Naive thymus-derived CD4-positive, alpha-beta T cell (primary cell): ENCODE data around the gene STPG1. TPM values are rescaled to one million over a fixed set of nuclear protein-coding genes. Genes with fewer than 3 reads are reported as not detected.

ENCODE experiments used
- ATAC-seq: fragments of 150-1000 bp; cut with Tn5 transposase; 2 replicates; pipeline ENCODE4 v1.10.0; 2021; ENCODE audit warnings: mild to moderate bottlenecking, moderate library complexity
- CTCF ChIA-PET: fragments of 350-600 bp; sonication (Branson Sonifier 250); formaldehyde crosslinking; loops from one replicate; lab custom pipeline; 2021; ENCODE audit warnings: antibody characterized with exemption; lab: Charles Lee
- POLR2A ChIA-PET: fragments of 350-600 bp; sonication (Branson Sonifier 250); formaldehyde crosslinking; loops from one replicate; lab custom pipeline; 2021; ENCODE audit warnings: antibody characterized with exemption, inconsistent platforms; lab: Charles Lee
- DNase-seq, 9 donors: peaks; one replicate each; pipeline versions ENCODE4 v3.0.0 to v3.0.0-alpha.2; 2020 to 2022; ENCODE audit warnings: mixed read lengths in 1 of 9
- H3K27ac ChIP-seq: one replicate; pipeline ENCODE4 v1.7.0; 2013; ENCODE audit warnings: mild to moderate bottlenecking, low read depth, low read length, moderate library complexity
- H3K27me3 ChIP-seq, 2 donors: one replicate each; pipeline ENCODE4 v1.7.0; 2013; ENCODE audit warnings: low read length in 2 of 2, mild to moderate bottlenecking in 2 of 2, moderate library complexity in 2 of 2; ENCODE audit not compliant: control insufficient read depth in 2 of 2, insufficient read depth in 2 of 2
- H3K36me3 ChIP-seq, 3 experiments: 1 replicate in 2 of 3; 2 replicates in 1 of 3; pipeline ENCODE4 v1.7.0; 2013; ENCODE audit warnings: low read length in 3 of 3, mild to moderate bottlenecking in 3 of 3, moderate library complexity in 1 of 3; ENCODE audit not compliant: insufficient read depth in 3 of 3, control insufficient read depth in 2 of 3
- H3K4me1 ChIP-seq, 2 donors: one replicate each; pipeline ENCODE4 v1.7.0; 2013; ENCODE audit warnings: low read length in 2 of 2, mild to moderate bottlenecking in 2 of 2, moderate library complexity in 1 of 2; ENCODE audit not compliant: control insufficient read depth in 2 of 2, insufficient read depth in 2 of 2
- H3K4me3 ChIP-seq: 2 replicates; pipeline ENCODE4 v1.7.0; 2013; ENCODE audit warnings: mild to moderate bottlenecking, low read length
- H3K9me3 ChIP-seq, 3 experiments: 1 replicate in 2 of 3; 2 replicates in 1 of 3; pipeline ENCODE4 v1.7.0; 2013; ENCODE audit warnings: low read length in 3 of 3; ENCODE audit not compliant: control insufficient read depth in 2 of 3
- H3K27ac Mint-ChIP-seq, 9 donors: one replicate each; pipeline ENCODE4 v1.8.0; 2020 to 2022; ENCODE audit warnings: mixed read lengths in 9 of 9, mild to moderate bottlenecking in 8 of 9, moderate library complexity in 5 of 9, inconsistent platforms in 2 of 9
- H3K27me3 Mint-ChIP-seq, 5 donors: one replicate each; pipeline ENCODE4 v1.8.0; 2021 to 2022; ENCODE audit warnings: mixed read lengths in 5 of 5, mild to moderate bottlenecking in 1 of 5
- H3K36me3 Mint-ChIP-seq, 5 donors: one replicate each; pipeline ENCODE4 v1.8.0; 2020 to 2022; ENCODE audit warnings: mixed read lengths in 5 of 5, mild to moderate bottlenecking in 3 of 5, inconsistent platforms in 1 of 5
- H3K4me1 Mint-ChIP-seq, 7 donors: one replicate each; pipeline ENCODE4 v1.8.0; 2020 to 2022; ENCODE audit warnings: mixed read lengths in 7 of 7, mild to moderate bottlenecking in 3 of 7, inconsistent platforms in 1 of 7
- H3K4me3 Mint-ChIP-seq, 10 donors: one replicate each; pipeline ENCODE4 v1.8.0; 2020 to 2022; ENCODE audit warnings: mild to moderate bottlenecking in 10 of 10, mixed read lengths in 10 of 10, moderate library complexity in 6 of 10, inconsistent platforms in 2 of 10
- H3K9me3 Mint-ChIP-seq, 11 donors: one replicate each; pipeline ENCODE4 v1.8.0; 2020 to 2022; ENCODE audit warnings: mixed read lengths in 11 of 11, mild to moderate bottlenecking in 4 of 11, inconsistent platforms in 1 of 11, moderate library complexity in 1 of 11
- intact Hi-C, 2 donors: fragments of 100-400 bp; cut with micrococcal nuclease; formaldehyde crosslinking; loops; one replicate each; pipeline ENCODE4 v1.15.1; 2023
- polyA plus RNA-seq, 2 donors: library from polyadenylated mRNA; unstranded; fragments of 300-500 nt; fragmentation: Illumina TruSeq; gene quantifications; one replicate each; pipeline ENCODE4 v1.2.3, GENCODE V29; 2021
- total RNA-seq, 6 experiments: library from RNA in 5 of 6; stranded (reverse) in 5 of 6; gene quantifications; 1 replicate in 5 of 6; 2 replicates in 1 of 6; pipeline ENCODE4 v1.2.3 and lab custom pipeline; 2021 to 2026

The STPG1 gene
- total and polyA plus RNA-seq, 7 experiments from 2014 or later = 3.1 to 10.1 (median 5.3) TPM

DNA sequence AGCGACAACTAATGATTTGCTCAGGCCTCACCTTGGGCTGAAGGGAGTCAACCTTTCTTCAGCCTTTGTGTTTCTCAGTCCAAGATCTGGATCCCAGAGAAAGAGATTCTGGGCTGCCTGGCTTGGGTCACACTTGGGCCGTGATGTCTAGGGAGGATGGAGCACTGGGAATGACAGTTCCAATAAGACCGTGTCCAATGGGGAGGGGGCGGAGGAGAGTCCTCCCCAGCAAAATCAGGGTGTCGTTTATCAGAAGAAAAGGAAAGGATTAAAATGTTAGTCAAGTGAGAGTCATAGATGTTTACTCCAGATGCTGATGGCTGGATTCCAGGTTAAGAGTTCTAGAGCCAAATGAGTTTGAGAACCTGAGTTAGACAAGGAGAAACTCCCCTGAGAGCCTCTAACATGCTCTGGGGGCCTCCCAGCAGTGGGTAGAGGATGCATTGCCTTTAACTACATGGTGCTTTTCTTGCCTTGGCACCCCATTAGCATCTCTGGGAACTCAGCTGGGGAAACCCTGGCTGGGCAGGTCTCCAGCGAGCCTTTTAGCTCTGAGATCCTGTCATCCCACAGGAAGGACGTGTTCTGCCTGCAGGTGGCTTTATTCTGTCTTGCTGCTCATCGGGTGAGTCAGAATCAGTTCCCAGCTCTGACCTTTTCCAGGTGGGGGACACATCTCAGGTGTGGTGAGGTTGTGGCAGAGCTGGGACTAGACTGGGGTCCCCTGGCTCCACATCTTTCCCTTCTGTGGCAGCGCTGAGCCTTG lies 24.2 kb upstream of the STPG1 start:
- no peak overlapping the region for H3K4me3 ChIP-seq
- peaks cover 13 to 70% (median 51%) of the 10 kb centered on the region in 7 donors for H3K4me1 Mint-ChIP-seq
- peaks cover 0 to 7% of the 10 kb centered on the region in 2 donors for H3K4me1 ChIP-seq
- H3K27ac Mint-ChIP-seq = peak overlapping the region in 5 of 9 donors; percentile 15 to 75 (median 58)
- no peak overlapping the region for H3K4me3 Mint-ChIP-seq
- H3K27ac ChIP-seq = no peak overlapping the region
- no peaks in the 10 kb centered on the region for H3K27me3 ChIP-seq
- peaks cover 11 to 61% (median 22%) of the 10 kb centered on the region in 5 donors for H3K36me3 Mint-ChIP-seq
- intact Hi-C loops = no loop called here
- DNase-seq (no peak), ATAC-seq (no peak)
- peaks cover 0 to 60% (median 9%) of the 10 kb centered on the region in 3 experiments for H3K36me3 ChIP-seq
- ChIA-PET POLR2A (interaction anchor here (0.9 kb wide), 1 partner anchor 65 kb away, joined by 3 read pairs; no protein-coding TSS in a partner anchor), CTCF (no interaction called here)
- H3K27me3 Mint-ChIP-seq = no peaks in the 10 kb centered on the region
- no peaks in the 10 kb centered on the region for H3K9me3 ChIP-seq
- no peaks in the 10 kb centered on the region for H3K9me3 Mint-ChIP-seq

DNA sequence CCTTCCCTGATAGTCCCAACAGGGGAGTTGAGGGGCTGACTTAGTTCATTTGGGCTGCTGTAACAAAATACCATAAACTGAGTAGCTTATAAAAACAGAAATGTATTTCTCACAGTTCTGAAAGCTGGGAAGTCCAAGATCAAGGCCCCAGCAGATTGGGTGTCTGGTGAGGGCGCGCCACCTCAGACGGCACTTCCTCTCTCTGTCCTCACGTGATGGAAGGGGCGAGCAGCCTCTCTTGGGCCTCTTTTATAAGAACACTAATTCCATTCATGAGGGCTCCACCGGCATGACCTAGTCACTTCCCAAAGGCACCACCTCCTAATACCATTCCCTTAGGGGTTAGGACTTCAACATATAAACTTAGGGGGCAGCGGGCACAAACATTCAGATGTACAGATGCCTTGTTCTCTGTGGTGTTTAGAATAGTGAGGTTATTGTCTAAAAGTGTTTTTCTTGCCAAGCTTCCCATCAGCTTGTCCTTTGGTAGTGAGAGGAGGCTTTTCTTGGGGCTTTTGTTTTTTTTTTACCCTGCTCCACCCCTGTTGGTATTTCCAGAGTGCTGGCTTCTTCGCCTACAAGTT lies 22.3 kb upstream of the STPG1 start:
- Histone ChIP-seq H3K9me3 (no peaks in the 10 kb centered on the region), H3K36me3 (peaks cover 0 to 47% (median 9%) of the 10 kb centered on the region in 3 experiments), H3K27ac (no peak overlapping the region), H3K4me3 (no peak overlapping the region), H3K4me1 (peaks cover 0 to 7% of the 10 kb centered on the region in 2 donors), H3K27me3 (no peaks in the 10 kb centered on the region)
- Mint-ChIP-seq H3K4me3 (peak overlapping the region in 2 of 10 donors; percentile 29 to 40), H3K9me3 (no peaks in the 10 kb centered on the region), H3K27ac (peak overlapping the region in 5 of 9 donors; percentile 2 to 85 (median 46)), H3K4me1 (peaks cover 16 to 75% (median 56%) of the 10 kb centered on the region in 7 donors), H3K36me3 (peaks cover 5 to 48% (median 20%) of the 10 kb centered on the region in 5 donors), H3K27me3 (no peaks in the 10 kb centered on the region)
- ATAC-seq (no peak), DNase-seq (peak in 1 of 9 donors; percentile 14)
- ChIA-PET CTCF (interaction anchor here (0.9 to 1.0 kb wide), 3 partner anchors 43 to 151 kb away, joined by 3 to 4 read pairs (median 3); no protein-coding TSS in a partner anchor), POLR2A (interaction anchor here (1.2 kb wide), 1 partner anchor 16 kb away, joined by 3 read pairs; no protein-coding TSS in a partner anchor)
- intact Hi-C loops = no loop called here

DNA sequence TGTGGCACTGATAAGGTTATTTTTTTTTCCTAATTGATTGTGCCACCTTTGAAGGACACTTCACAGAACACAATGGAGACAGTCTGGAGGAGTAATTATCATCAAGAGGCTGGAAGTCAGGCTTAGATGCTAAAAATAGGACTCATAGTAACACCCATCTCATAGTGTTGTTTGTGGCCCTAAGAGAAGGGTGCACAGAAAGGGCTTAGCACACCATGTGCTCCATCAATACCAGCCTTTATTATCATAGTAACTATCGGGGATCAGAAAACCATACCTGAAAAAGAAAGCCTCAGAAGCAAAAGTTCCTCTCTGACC lies 13.9 kb upstream of the STPG1 start:
- Histone ChIP-seq H3K36me3 (peaks cover 1 to 60% (median 5%) of the 10 kb centered on the region in 3 experiments), H3K27me3 (no peaks in the 10 kb centered on the region), H3K27ac (no peak overlapping the region), H3K4me3 (no peak overlapping the region), H3K9me3 (no peaks in the 10 kb centered on the region), H3K4me1 (peaks cover 0 to 7% of the 10 kb centered on the region in 2 donors)
- intact Hi-C loops = no loop called here
- Mint-ChIP-seq H3K27ac (peak overlapping the region in 2 of 9 donors; percentile 56 to 78), H3K4me1 (peaks cover 29 to 90% (median 81%) of the 10 kb centered on the region in 7 donors), H3K36me3 (peaks cover 10 to 60% (median 34%) of the 10 kb centered on the region in 5 donors), H3K9me3 (no peaks in the 10 kb centered on the region), H3K4me3 (peak overlapping the region in 4 of 10 donors; percentile 24 to 37 (median 27)), H3K27me3 (no peaks in the 10 kb centered on the region)
- POLR2A ChIA-PET = no interaction called here
- no peak for DNase-seq
- CTCF ChIA-PET = no interaction called here
- no peak for ATAC-seq

DNA sequence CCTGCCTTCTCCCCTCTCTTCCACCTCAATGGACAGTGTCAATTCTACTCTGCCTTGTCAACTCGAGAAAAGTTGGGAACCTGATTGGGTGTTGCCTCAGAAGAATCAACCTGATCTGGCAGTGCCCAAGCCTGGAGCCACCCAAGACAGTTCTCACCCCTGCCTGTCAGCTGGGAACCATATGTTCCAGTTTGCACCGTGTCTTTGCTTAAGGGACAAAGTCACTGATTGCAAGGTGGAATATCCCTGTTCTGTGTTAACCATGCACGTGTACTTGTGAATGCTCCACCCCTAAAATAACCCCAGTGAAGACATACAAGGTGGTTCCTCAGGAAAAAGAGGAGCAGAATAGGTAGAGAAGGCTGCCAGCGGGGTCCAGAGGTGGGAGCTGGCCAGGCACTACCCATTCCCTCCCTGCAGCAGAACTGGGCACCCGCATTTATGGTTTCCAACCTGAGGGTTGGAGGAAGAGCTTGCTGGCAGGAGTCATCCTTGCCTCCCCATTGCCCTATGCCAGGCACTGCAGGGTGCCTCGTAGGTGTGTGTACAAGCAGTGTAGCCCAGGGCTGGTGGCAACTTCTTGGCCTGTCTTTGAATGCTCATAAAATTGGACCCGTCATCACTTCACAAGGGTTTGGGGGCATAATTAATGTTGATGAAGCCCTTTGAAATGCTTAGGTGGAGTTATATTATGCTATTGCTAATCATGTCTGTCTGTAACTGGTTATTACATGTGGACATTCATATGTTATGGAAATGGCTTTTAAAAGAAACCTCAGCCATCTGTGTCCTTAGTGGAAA lies 13.4 kb upstream of the STPG1 start:
- POLR2A ChIA-PET = interaction anchor here (0.6 to 2.6 kb wide), 2 partner anchors 10 to 62 kb away, joined by 3 to 8 read pairs; no protein-coding TSS in a partner anchor
- Mint-ChIP-seq H3K27ac (peak overlapping the region in 3 of 9 donors; percentile 12 to 75 (median 69)), H3K4me3 (peak overlapping the region in 2 of 10 donors; percentile 25 to 38), H3K36me3 (peaks cover 10 to 65% (median 39%) of the 10 kb centered on the region in 5 donors), H3K9me3 (no peaks in the 10 kb centered on the region), H3K4me1 (peaks cover 29 to 92% (median 87%) of the 10 kb centered on the region in 7 donors), H3K27me3 (no peaks in the 10 kb centered on the region)
- H3K27me3 ChIP-seq = no peaks in the 10 kb centered on the region
- no peak for DNase-seq
- intact Hi-C loops = no loop called here
- ATAC-seq = no peak
- no peak overlapping the region for H3K27ac ChIP-seq
- H3K4me1 ChIP-seq = peaks cover 0 to 7% of the 10 kb centered on the region in 2 donors
- H3K36me3 ChIP-seq = peaks cover 2 to 65% (median 7%) of the 10 kb centered on the region in 3 experiments
- no peaks in the 10 kb centered on the region for H3K9me3 ChIP-seq
- CTCF ChIA-PET = no interaction called here
- H3K4me3 ChIP-seq = no peak overlapping the region

DNA sequence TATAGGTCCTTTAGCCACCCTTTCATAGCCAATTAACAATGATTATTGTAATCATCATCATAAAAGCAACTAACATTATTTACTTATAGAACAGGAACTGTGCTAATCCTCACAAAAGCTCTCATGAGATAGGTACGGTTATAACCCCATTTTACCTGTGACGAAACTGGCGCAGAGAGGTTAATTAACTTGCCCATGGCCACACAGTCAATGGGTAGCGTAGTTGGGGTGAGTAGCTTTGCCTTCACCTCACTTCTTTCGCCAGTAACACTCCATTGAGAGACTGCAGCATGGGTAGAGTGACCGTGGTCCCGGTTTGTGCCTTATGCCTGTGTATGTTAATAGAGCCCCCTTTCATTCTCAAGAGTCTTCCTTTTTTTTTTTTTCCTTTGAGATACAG lies 12.3 kb upstream of the STPG1 start:
- H3K4me1 Mint-ChIP-seq = peaks cover 32 to 92% (median 87%) of the 10 kb centered on the region in 7 donors
- H3K27ac ChIP-seq = no peak overlapping the region
- peak overlapping the region in 2 of 10 donors; percentile 26 to 27 for H3K4me3 Mint-ChIP-seq
- H3K27me3 Mint-ChIP-seq = no peaks in the 10 kb centered on the region
- H3K9me3 ChIP-seq = no peaks in the 10 kb centered on the region
- H3K36me3 Mint-ChIP-seq = peaks cover 10 to 73% (median 39%) of the 10 kb centered on the region in 5 donors
- H3K27ac Mint-ChIP-seq = peak overlapping the region in 4 of 9 donors; percentile 15 to 38 (median 28)
- ChIA-PET POLR2A (interaction anchor here (1.1 to 2.6 kb wide), 2 partner anchors 9 to 98 kb away, joined by 4 to 8 read pairs; no protein-coding TSS in a partner anchor), CTCF (interaction anchor here (1.0 to 1.3 kb wide), 2 partner anchors 18 to 101 kb away, joined by 3 read pairs; no protein-coding TSS in a partner anchor)
- no peaks in the 10 kb centered on the region for H3K9me3 Mint-ChIP-seq
- no peaks in the 10 kb centered on the region for H3K27me3 ChIP-seq
- no peak overlapping the region for H3K4me3 ChIP-seq
- intact Hi-C loops = no loop called here
- ATAC-seq (no peak), DNase-seq (no peak)
- H3K36me3 ChIP-seq = peaks cover 4 to 71% (median 9%) of the 10 kb centered on the region in 3 experiments
- peaks cover 0 to 7% of the 10 kb centered on the region in 2 donors for H3K4me1 ChIP-seq

DNA sequence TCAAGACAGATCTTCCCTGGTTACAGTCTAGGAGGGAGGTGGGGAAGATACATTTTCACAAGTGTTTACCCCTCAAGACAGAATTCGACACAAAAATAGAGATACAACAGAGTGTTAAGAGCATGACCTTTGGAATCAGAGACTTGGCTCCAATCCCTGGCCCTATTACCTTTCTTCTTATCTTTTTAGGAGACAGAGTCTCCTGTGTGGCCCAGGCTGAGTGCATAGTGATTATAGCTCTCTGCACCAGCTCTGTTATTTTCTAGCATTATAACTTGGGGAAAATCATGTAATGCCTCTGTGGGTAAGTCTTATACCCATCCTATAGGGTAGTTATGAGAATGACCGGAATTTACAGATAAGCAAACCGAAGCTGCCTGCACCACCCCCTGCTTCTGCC lies 11.9 kb upstream of the STPG1 start:
- no peaks in the 10 kb centered on the region for H3K27me3 ChIP-seq
- no peaks in the 10 kb centered on the region for H3K9me3 Mint-ChIP-seq
- H3K4me1 Mint-ChIP-seq = peaks cover 33 to 93% (median 89%) of the 10 kb centered on the region in 7 donors
- ChIA-PET POLR2A (interaction anchor here (0.6 to 2.6 kb wide), 3 partner anchors 9 to 98 kb away, joined by 3 to 8 read pairs (median 4); no protein-coding TSS in a partner anchor), CTCF (interaction anchor here (0.6 to 1.3 kb wide), 4 partner anchors 10 to 101 kb away, joined by 3 to 7 read pairs (median 3); partner anchors contain the start of gene NIPAL3)
- H3K4me1 ChIP-seq = peaks cover 0 to 7% of the 10 kb centered on the region in 2 donors
- intact Hi-C loops = no loop called here
- no peak overlapping the region for H3K27ac ChIP-seq
- H3K9me3 ChIP-seq = no peaks in the 10 kb centered on the region
- peak overlapping the region in 4 of 9 donors; percentile 15 to 38 (median 28) for H3K27ac Mint-ChIP-seq
- H3K36me3 ChIP-seq = peaks cover 8 to 75% (median 9%) of the 10 kb centered on the region in 3 experiments
- H3K27me3 Mint-ChIP-seq = no peaks in the 10 kb centered on the region
- peaks cover 10 to 74% (median 39%) of the 10 kb centered on the region in 5 donors for H3K36me3 Mint-ChIP-seq
- DNase-seq (no peak), ATAC-seq (no peak)
- H3K4me3 ChIP-seq = no peak overlapping the region
- no peak overlapping the region for H3K4me3 Mint-ChIP-seq
